GM12891 (cell line): ENCODE measurements around the gene PPP1R14C.
"Not testable (repeated sequence)": the region's sequence is repeated elsewhere in the genome, so short reads cannot be mapped to it uniquely, and the experiment has no call there.

Source experiments
- DNase-seq: peaks from one replicate; pipeline ENCODE4 v3.0.0; 2011; ENCODE audit warnings: low spot score; ENCODE audit not compliant: insufficient read length
- FAIRE-seq: peaks from 2 replicates; lab custom pipeline; 2011; peaks lifted over from hg19 to GRCh38; lab: Jason Lieb, UNC
- PAX5 ChIP-seq: IDR thresholded peaks from 2 replicates; pipeline ENCODE4 v1.6.1; 2011; ENCODE audit warnings: low read length, moderate library complexity, mild to moderate bottlenecking; ENCODE audit not compliant: insufficient read depth, severe bottlenecking
- POLR2A ChIP-seq: IDR thresholded peaks from 2 replicates; pipeline ENCODE4 v1.6.1; 2011; ENCODE audit warnings: low read depth, low read length, control low read depth
- POLR2AphosphoS5 ChIP-seq: IDR thresholded peaks from 2 replicates; pipeline ENCODE4 v1.6.1; 2011; ENCODE audit warnings: low read depth, low read length, control low read depth
- POU2F2 ChIP-seq: IDR thresholded peaks from 2 replicates; pipeline ENCODE4 v1.6.1; 2011; ENCODE audit warnings: low read depth, mild to moderate bottlenecking, control low read depth, low read length, moderate library complexity
- SPI1 ChIP-seq: IDR thresholded peaks from 2 replicates; pipeline ENCODE4 v1.6.1; 2011; ENCODE audit warnings: low read depth, low read length, control low read depth
- TAF1 ChIP-seq: IDR thresholded peaks from 2 replicates; pipeline ENCODE4 v1.6.1; 2011; ENCODE audit warnings: low read depth, low read length, control low read depth

Gene PPP1R14C

DNA sequence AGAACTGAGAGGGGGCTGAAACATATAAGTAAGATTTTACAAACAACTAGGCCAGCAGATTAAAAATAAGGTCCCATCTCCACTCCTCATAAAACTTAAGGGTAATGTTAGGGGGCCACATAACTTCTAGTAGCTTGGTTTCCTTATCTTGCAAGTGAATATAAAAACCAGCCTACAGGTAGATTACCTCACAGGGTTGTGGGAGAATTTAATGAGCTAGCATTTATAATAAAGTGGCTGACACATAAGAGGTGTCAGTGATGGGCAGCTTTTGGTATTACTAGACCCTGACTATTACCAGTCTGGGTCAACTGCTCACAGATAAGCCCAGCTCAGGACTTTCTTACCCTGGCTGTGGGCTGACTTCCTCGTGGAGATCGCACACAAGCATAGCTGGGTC is 9.2 kb upstream of the PPP1R14C start:
- TF ChIP-seq POU2F2 (no peak), POLR2AphosphoS5 (no peak)
- DNase-seq (no peak), FAIRE-seq (no peak)

DNA sequence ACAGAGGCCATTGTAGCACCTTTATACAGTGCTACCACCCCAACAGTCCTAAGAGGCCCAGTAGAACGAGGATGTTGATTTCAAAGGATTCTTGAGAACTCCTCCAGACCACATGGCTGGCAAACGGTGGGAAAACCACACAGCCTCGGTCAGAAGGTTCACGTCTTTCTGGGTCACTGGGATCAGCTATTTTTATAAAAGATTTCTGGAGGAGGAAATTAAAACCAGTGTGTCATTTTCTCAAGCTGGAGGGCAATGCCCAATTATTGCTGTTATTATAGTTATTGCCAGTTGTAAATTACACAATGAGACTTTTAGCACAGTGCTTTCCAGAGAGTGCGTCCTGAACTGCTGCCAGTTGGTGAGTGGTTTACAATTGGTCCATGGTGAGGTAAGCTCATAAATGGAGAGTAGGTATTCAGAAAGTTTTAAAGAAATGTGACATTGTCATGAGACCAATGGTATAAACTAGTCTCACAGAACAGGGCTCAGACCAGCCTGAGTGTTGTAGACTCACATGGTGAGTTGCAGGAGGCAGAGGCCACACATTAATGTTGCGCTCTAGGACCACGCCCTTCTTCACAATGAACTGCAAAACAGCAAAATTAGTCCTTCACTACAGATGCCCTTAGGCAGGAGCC is 8.4 kb upstream of the PPP1R14C start:
- DNase-seq (no peak), FAIRE-seq (no peak)
- TF ChIP-seq SPI1 (no peak), PAX5 (no peak), POLR2A (no peak), POU2F2 (no peak), POLR2AphosphoS5 (no peak), TAF1 (no peak)

DNA sequence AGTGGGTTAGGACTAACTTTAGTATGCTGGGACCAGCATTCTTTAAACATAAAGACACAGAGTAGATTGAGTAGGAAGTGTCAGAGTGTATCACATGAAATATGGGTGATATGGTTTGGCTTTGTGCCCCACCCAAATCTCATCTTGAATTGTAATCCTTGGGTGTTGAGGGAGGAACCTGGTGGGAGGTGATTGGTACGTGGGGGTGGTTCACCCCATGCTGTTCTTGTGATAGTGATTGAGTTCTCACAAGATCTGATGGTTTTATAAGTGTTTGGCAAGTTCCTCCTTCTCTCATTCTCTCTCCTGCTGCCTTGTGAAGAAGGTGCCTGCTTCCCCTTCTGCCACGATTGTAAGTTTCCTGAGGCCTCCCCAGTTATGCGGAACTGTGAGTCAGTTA is 5.1 kb upstream of the PPP1R14C start:
- DNase-seq, FAIRE-seq: not testable (repeated sequence)

DNA sequence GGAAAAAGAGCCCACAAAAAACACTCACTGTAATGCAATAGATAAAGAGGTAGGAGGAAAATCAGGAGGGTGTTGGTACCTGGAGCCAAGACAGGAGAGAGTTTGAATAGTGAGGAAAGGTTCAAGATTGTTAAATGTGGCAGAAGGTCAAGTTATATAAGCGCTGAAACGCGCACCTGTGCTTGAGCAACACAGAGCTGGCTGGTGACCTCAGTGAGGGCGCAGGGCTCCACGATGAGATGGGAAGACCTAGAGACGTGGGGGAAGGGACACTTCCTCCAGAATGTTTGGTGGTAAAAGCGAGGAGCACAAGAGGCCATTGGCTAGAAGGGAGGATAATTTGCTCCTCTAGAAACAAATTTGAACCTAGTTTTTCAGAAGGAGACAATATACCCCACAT is 4.2 kb upstream of the PPP1R14C start:
- no peak for FAIRE-seq
- no peak for DNase-seq
- TF ChIP-seq POLR2AphosphoS5 (no peak), PAX5 (no peak), POU2F2 (no peak), TAF1 (no peak), POLR2A (no peak), SPI1 (no peak)

DNA sequence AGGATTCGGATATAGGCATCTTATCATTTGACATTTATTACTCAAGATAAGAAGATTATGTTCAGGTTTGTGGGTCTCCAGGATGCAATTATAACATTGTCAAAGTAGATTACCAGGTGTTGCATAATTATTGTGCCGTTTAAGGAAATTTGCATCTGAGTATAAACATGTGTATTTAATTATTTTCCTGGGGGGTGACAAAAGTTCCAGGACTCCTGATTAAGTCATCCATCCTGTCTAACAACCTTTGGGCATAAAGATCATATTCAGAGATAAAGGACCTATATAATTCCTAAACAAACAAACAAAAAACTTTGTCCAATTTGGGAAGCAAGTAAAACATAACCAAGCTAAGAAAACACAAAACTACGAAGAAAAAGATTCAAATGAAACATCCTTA is 3.3 kb upstream of the PPP1R14C start:
- no peak for DNase-seq
- TF ChIP-seq POLR2AphosphoS5, result no peak
- no peak for TF ChIP-seq POU2F2
- TF ChIP-seq PAX5, result no peak
- TF ChIP-seq POLR2A, result no peak
- TF ChIP-seq TAF1, result no peak
- no peak for TF ChIP-seq SPI1
- FAIRE-seq, result no peak

DNA sequence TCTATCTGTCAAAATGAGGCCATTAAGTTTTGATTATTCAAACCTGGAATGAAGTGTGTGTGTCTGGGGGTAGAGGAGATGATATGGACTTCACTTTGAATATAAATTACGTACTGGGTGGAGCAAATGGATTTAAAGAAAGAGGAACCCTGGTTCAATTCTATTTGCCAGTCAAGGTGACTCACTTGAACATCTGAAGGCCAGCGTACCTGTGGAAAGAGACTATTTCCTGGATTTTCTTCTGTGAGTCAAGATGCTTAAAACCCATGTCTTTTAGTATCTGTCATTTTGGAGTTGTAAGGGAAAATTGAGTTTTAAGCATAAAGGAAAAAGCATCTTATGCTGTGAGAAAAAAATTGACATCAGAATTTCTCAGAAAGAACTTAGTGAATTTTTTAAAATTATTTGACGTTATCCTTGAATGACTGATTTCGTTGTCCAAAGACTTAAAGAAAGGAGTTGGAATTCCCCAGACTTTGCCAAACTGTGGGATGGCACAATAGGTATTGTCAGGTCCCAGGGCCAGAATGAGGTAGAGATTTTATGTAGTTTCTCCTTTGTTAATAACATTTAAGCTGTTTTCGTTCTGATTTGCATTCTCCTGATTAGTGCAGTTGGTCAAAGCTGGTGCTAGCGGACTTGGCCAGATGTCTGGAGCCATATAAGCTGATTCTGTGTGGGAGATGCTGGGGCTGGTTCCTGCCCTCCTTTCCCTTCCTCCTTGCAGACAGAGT is 2.4 kb upstream of the PPP1R14C start:
- no peak for TF ChIP-seq POLR2A
- FAIRE-seq, result no peak
- no peak for DNase-seq

DNA sequence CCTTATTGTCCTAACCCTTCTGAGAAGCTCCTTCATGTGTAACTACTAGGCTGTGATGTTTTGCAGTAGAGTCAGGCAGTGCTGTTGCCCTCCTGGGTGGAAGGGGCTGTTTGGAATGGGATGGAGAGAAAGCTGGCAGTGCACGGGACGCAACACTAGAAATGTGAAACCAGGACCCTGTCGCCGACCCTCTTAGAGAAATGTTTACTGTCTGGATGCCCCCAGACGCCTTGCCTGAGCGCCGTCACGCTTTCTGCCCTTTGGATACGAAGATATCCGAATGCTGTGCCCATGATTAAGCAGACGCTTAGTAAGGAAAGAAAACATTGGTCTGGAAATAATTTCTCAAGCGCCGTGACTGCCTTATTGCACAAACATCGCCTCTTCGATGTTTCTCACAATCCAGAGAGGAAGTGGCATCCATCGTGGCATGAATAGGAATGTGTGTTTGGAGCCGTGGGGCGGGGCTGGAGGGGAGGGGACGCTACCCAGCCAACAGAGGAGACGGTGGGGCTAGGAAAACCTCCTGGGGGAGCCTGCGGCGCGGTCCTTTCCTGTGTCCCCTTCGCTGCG is 661 bp upstream of the PPP1R14C start:
- DNase-seq (no peak), FAIRE-seq (no peak)
- no peak for TF ChIP-seq PAX5
- no peak for TF ChIP-seq TAF1
- TF ChIP-seq POLR2A, result no peak
- TF ChIP-seq POU2F2, result no peak

DNA sequence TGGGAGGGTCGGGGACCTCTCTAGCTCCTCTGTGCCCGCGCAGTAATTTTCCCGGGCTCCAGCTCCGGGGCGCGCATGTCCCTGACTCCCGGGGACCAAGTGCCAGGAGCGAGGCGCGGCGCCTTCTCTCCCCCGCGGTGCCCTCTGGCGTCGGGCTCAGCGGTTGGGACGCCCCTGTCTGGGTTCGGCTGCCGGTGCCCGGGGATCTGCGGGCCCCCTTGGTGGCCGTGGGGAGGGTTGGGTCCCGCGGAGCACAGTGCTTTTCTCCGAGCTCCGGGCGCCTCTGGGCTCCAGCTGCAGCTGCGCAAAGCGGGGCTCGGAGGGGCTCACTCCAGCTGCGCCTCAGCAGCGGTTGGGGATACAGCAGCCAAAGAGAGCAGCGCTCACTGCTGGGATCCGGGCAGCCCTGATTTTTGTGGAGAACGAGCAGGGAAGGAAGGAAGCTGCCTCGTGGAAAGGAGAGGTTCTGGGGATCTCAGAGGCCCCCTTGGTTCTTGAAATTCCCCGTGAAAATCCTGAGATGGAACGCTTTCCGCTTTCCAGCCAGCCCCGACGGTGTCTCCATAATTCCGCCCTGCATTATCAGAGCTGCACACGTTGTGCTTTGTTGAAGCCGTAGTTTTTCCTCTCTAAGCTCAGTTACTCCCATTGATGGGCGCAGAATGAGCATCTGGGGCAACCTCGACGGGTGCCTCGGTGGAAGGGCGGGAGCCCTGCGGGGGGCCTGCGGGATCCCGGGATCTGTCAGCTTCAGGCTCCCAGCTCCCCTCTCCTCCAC is 861 bp downstream of the PPP1R14C start:
- FAIRE-seq, result no peak
- TF ChIP-seq POU2F2 (no peak), PAX5 (no peak), SPI1 (no peak), POLR2A (no peak), TAF1 (no peak), POLR2AphosphoS5 (no peak)
- no peak for DNase-seq

DNA sequence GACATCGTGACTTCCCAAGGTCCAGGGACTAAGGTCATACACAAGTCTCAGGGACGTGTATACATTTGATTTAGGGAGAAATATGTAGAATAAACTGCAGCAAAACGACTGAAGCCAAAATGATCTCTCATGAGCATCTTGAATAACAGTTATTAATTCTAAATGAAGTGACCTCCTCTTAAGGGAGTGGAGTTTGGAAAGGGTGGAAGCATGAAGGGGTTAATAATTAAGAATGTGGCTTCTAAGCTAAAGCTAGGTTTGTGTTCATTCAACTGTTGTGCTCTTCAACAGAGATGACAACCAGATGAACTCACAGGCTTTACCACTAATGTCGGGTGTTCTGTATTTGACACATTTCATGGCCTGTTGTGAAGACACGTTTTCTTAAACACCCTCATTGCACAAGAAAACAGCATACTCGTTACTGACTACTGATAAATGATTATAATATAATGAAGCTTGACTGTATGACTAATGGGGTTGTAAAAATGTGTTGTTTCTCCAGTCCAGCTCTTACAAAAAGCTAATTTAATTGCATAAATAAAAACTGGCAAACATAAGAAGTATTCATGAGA is 1.5 kb downstream of the PPP1R14C start:
- FAIRE-seq, result no peak
- DNase-seq, result no peak
- TF ChIP-seq POU2F2, result no peak
- no peak for TF ChIP-seq POLR2AphosphoS5
- TF ChIP-seq POLR2A, result no peak
- TF ChIP-seq PAX5, result no peak
- TF ChIP-seq SPI1, result no peak
- TF ChIP-seq TAF1, result no peak

DNA sequence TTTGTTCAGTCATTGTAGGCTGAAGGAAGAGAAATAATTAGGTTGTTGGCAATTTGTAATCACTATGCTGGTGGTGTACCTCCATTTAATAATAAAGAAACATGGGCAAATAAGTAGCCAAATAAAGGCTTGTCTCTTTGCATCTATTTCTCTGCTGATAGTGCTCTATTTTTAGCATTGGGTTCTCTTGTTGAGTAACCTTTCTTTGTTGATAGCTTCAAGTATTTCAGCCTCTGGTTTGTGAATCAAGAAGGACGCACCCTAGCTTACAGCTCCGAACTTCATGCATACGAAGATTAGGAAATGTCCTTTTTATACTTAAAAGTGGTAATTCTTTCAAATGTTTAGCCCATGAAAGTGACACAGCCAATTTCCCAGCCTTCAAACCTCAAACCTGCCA is 2.6 kb downstream of the PPP1R14C start:
- TF ChIP-seq POLR2AphosphoS5, result no peak
- FAIRE-seq (no peak), DNase-seq (no peak)
